ENCODE results near the gene KIRREL3. TPM values are rescaled to one million over a fixed set of nuclear protein-coding genes. Genes with fewer than 3 reads are reported as not detected.

The KIRREL3 gene
- total and polyA plus RNA-seq, 2 donors (not counting 3 experiments of a cell fraction or from before 2014, with no cell fraction given), result not detected

DNA sequence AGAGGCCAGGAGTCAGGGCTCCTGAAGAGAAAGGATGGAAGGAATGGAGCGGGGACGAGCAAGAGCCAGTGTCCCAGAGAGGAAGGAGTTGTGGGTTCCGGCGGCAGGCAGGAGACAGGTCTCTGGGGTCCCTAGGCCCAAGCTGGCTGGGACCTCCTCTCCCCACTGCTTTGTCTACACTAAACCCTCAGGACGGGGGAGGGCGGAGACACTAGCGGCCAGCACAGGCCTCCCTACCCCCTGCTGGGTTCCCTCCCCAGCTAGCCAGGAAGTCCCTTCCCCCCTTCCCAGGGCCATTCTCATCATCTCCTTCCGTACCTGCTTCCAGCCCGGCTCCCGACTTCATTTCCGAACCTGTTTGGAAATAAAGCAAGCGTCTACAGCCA is 565.6 kb downstream of the KIRREL3 start:
- dilution Hi-C loops (cut with MboI; ENCODE audit: extremely low pct_ligation_motif_present, low sequenced_read_pairs), result no loop called here
- BruUV-seq (replicated peaks), result no TSS peak
- CTCF ChIA-PET, result interaction anchor here (1.6 to 2.7 kb wide), 3 partner anchors 11 to 46 kb away, joined by 4 to 14 read pairs (median 12); no protein-coding TSS in a partner anchor

More for the DNA sequence above, 565.6 kb downstream of the KIRREL3 start:
- H3K4me2 ChIP-seq (ENCODE audit: insufficient read depth, low read length), result no peak overlapping the region
- H4K20me1 ChIP-seq (replicated peaks; ENCODE audit: control insufficient read depth, extremely low read depth, insufficient read depth, low read length), result no peaks in the 10 kb centered on the region
- TF ChIP-seq FOS (IDR thresholded peaks at IDR 0.05; ENCODE audit: borderline replicate concordance, insufficient read depth, low read length) (no peak), JUN (IDR thresholded peaks at IDR 0.05; ENCODE audit: borderline replicate concordance, insufficient read depth, insufficient read length, low read depth) (no peak), EZH2 (IDR thresholded peaks at IDR 0.05; ENCODE audit: borderline replicate concordance, low read depth, low read length, severe bottlenecking) (no peak), POLR2A (IDR thresholded peaks at IDR 0.05; ENCODE audit: low read depth, low read length) (no peak), POLR2AphosphoS5 (IDR thresholded peaks at IDR 0.05; ENCODE audit: insufficient read depth, low read depth, low read length) (no peak), MYC (IDR thresholded peaks at IDR 0.05; ENCODE audit: low read depth, low read length) (no peak), GATA2 (IDR thresholded peaks at IDR 0.05; ENCODE audit: insufficient read depth, insufficient read length, low read depth, low read length) (no peak)
- TF ChIP-seq, protein P1, sequence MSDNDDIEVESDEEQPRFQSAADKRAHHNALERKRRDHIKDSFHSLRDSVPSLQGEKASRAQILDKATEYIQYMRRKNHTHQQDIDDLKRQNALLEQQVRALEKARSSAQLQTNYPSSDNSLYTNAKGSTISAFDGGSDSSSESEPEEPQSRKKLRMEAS (IDR thresholded peaks at IDR 0.05; ENCODE audit: insufficient read depth, insufficient read length), result no peak
- TF ChIP-seq, protein P2, sequence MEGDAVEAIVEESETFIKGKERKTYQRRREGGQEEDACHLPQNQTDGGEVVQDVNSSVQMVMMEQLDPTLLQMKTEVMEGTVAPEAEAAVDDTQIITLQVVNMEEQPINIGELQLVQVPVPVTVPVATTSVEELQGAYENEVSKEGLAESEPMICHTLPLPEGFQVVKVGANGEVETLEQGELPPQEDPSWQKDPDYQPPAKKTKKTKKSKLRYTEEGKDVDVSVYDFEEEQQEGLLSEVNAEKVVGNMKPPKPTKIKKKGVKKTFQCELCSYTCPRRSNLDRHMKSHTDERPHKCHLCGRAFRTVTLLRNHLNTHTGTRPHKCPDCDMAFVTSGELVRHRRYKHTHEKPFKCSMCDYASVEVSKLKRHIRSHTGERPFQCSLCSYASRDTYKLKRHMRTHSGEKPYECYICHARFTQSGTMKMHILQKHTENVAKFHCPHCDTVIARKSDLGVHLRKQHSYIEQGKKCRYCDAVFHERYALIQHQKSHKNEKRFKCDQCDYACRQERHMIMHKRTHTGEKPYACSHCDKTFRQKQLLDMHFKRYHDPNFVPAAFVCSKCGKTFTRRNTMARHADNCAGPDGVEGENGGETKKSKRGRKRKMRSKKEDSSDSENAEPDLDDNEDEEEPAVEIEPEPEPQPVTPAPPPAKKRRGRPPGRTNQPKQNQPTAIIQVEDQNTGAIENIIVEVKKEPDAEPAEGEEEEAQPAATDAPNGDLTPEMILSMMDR (IDR thresholded peaks at IDR 0.05; ENCODE audit: extremely low read depth in 1 of 2, insufficient read depth in 1 of 2, low read depth in 1 of 2, low read length in 2 of 2), result no peak
- H3K4me3 ChIP-seq (replicated peaks in 1 of 3; ENCODE audit: insufficient read depth in 1 of 3, low read depth in 1 of 3, low read length in 3 of 3), result no peak overlapping the region
- no peaks in the 10 kb centered on the region for H3K27me3 ChIP-seq (ENCODE audit: control insufficient read depth in 2 of 2, insufficient read depth in 2 of 2, low read length in 2 of 2)
- no peaks in the 10 kb centered on the region for H3K79me2 ChIP-seq (ENCODE audit: control insufficient read depth, insufficient read depth, low read length)
- no peaks in the 10 kb centered on the region for H3K36me3 ChIP-seq (ENCODE audit: control insufficient read depth in 2 of 2, extremely low read depth in 1 of 2, insufficient read depth in 2 of 2, low read length in 2 of 2)
- H2AFZ ChIP-seq (ENCODE audit: low read depth, low read length), result no peak overlapping the region
- intact Hi-C loops (cut with micrococcal nuclease), result no loop called here
- FAIRE-seq, result no peak
- H3K27ac ChIP-seq (ENCODE audit: insufficient read depth, low read depth, low read length), result no peak overlapping the region
- no peak overlapping the region for H3K9ac ChIP-seq (replicated peaks; ENCODE audit: extremely low read depth, insufficient read depth, low read length)
- no peaks in the 10 kb centered on the region for H3K9me1 ChIP-seq (replicated peaks; ENCODE audit: control insufficient read depth, extremely low read depth, insufficient read depth, low read length)
- H3K4me1 ChIP-seq (ENCODE audit: control insufficient read depth, extremely low read depth, insufficient read depth, low read length), result peaks cover 11% of the 10 kb centered on the region
- no peak for DNase-seq (ENCODE audit: low read depth, low spot score)
- POLR2A ChIA-PET, result no interaction called here
- no peaks in the 10 kb centered on the region for H3K9me3 ChIP-seq (replicated peaks; ENCODE audit: control insufficient read depth, insufficient read depth, low read length)

Data from endothelial cell of umbilical vein (primary cell).